ENCODE results near the gene VEGFB. TPM values are rescaled to one million over a fixed set of nuclear protein-coding genes. Genes with fewer than 3 reads are reported as not detected.

VEGFB gene
- total RNA-seq, 1 donor from 2014 or later, result 12.3 TPM

DNA sequence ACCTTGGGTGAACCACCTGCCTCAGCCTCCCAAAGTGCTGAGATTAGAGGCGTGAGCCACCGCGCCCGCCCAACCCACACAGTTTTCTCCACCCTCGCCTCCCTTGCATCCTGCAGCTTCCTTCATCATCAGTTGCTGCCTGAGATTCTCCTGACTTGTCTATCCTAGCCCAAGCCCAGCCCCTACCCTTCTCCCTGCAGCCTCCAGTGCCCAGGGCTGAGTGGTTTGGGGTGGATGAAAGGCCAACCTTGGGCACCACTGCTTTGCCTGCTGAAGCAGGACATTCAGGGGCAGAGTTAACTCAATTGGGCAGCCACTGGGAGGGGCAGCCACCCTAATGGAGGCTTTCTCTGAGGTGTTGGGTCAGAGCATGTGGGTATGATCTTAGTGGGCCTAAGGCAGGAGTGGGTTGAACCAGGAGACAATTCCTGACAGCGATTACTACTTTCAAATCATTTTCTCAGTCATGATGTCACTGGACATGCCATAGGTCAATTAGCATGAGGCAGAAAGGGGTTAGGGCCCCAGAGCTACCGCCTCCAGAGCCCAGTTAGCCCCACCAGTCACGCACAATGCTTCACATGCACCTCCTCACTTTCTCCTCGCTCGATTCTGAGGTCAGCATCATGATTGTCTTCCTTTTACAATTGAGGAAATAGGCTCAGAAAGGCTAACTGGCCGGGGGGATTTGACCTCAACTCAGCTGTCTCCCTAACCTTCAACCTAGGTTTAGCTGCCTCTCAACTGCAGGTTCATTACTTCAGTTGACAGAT is 5.5 kb downstream of the VEGFB start:
- Mint-ChIP-seq H3K27ac (ENCODE audit: unreplicated experiment) (peak overlapping the region; percentile 86), H3K27me3 (ENCODE audit: unreplicated experiment) (peaks cover 14% of the 10 kb centered on the region), H3K36me3 (ENCODE audit: unreplicated experiment) (no peaks in the 10 kb centered on the region), H3K4me3 (ENCODE audit: unreplicated experiment) (peak overlapping the region; percentile 94), H3K9me3 (ENCODE audit: unreplicated experiment) (peaks cover 11% of the 10 kb centered on the region), H3K4me1 (ENCODE audit: low read depth, unreplicated experiment) (peaks cover 1% of the 10 kb centered on the region)
- DNase-seq, result no peak
- TF ChIP-seq, protein P1, sequence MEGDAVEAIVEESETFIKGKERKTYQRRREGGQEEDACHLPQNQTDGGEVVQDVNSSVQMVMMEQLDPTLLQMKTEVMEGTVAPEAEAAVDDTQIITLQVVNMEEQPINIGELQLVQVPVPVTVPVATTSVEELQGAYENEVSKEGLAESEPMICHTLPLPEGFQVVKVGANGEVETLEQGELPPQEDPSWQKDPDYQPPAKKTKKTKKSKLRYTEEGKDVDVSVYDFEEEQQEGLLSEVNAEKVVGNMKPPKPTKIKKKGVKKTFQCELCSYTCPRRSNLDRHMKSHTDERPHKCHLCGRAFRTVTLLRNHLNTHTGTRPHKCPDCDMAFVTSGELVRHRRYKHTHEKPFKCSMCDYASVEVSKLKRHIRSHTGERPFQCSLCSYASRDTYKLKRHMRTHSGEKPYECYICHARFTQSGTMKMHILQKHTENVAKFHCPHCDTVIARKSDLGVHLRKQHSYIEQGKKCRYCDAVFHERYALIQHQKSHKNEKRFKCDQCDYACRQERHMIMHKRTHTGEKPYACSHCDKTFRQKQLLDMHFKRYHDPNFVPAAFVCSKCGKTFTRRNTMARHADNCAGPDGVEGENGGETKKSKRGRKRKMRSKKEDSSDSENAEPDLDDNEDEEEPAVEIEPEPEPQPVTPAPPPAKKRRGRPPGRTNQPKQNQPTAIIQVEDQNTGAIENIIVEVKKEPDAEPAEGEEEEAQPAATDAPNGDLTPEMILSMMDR (IDR thresholded peaks at IDR 0.05; ENCODE audit: partially characterized antibody, unreplicated experiment), result no peak

DNA sequence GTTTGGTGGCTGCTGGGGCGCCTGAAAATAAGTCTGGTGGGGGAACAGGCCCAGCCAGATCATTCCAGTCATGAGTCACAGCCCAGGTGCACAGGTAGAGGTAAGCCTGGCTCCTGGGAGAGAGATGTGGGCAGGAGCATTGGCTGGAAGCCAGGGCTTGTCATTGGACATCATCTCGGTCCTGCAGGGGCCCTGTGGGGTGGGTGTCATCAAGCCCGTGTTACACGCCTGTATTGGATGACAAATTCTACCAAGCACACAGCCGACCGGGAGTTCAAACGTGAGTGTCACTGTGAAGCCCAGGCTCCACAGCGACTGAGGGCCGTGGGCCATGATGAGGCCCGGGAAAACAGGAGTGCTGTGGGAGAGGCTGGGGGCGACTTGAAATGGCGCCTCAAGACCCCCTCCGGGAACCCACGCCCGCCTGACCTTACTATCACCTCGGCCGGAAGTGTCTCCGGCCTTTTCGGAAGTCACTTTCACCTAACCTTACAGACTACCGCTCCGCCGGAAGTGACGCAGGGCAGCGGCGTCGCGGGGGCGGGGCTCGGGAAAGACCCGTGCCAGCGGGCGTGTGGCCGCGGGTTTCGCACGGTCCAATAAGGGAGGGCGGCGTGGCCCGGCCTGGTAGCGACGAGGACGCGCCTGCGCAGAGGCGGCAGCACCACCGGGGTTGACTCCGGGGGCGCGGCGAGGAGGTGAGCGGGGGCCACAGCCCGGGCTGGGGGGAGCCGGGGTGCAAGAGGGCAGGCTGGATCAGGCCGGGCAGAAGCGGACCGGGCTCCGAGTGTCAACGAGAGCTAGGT is 6.3 kb downstream of the VEGFB start, which contains the start of gene FKBP2:
Gene FKBP2, plus strand, starts transcription at position 661 of the 806 bp plus-strand sequence. CDS start 1,293 bp downstream, outside the sequence.
- Mint-ChIP-seq H3K4me1 (ENCODE audit: low read depth, unreplicated experiment) (peaks cover 1% of the 10 kb centered on the region), H3K9me3 (ENCODE audit: unreplicated experiment) (peaks cover 10% of the 10 kb centered on the region), H3K4me3 (ENCODE audit: unreplicated experiment) (peak within 1 kb of the TSS; percentile 94), H3K27ac (ENCODE audit: unreplicated experiment) (peak within 1 kb of the TSS; percentile 86), H3K36me3 (ENCODE audit: unreplicated experiment) (no peaks in the 10 kb centered on the region), H3K27me3 (ENCODE audit: unreplicated experiment) (peaks cover 8% of the 10 kb centered on the region)
- DNase-seq, result peak; percentile 97
- TF ChIP-seq, protein P1 (IDR thresholded peaks at IDR 0.05; ENCODE audit: partially characterized antibody, unreplicated experiment), result no peak

DNA sequence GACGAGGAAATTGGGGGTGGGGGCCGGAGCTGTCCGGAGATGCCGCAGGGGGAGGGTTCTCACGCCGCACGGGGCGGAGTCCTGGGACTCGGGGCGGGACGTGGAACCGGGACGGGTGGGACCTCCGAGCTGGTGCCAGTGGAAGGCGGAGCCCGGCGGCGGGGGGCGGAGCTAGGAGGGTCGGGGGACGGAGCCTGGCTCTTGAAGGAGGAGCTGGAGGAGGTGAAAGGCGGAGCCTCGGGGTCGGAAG is 6.8 kb downstream of the VEGFB start:
- Mint-ChIP-seq H3K9me3 (ENCODE audit: unreplicated experiment) (peaks cover 10% of the 10 kb centered on the region), H3K36me3 (ENCODE audit: unreplicated experiment) (no peaks in the 10 kb centered on the region), H3K27me3 (ENCODE audit: unreplicated experiment) (peaks cover 7% of the 10 kb centered on the region), H3K4me1 (ENCODE audit: low read depth, unreplicated experiment) (peaks cover 1% of the 10 kb centered on the region), H3K27ac (ENCODE audit: unreplicated experiment) (peak overlapping the region; percentile 86), H3K4me3 (ENCODE audit: unreplicated experiment) (peak overlapping the region; percentile 94)
- peak; percentile 100 for DNase-seq
- TF ChIP-seq, protein P1 (IDR thresholded peaks at IDR 0.05; ENCODE audit: partially characterized antibody, unreplicated experiment), result no peak

DNA sequence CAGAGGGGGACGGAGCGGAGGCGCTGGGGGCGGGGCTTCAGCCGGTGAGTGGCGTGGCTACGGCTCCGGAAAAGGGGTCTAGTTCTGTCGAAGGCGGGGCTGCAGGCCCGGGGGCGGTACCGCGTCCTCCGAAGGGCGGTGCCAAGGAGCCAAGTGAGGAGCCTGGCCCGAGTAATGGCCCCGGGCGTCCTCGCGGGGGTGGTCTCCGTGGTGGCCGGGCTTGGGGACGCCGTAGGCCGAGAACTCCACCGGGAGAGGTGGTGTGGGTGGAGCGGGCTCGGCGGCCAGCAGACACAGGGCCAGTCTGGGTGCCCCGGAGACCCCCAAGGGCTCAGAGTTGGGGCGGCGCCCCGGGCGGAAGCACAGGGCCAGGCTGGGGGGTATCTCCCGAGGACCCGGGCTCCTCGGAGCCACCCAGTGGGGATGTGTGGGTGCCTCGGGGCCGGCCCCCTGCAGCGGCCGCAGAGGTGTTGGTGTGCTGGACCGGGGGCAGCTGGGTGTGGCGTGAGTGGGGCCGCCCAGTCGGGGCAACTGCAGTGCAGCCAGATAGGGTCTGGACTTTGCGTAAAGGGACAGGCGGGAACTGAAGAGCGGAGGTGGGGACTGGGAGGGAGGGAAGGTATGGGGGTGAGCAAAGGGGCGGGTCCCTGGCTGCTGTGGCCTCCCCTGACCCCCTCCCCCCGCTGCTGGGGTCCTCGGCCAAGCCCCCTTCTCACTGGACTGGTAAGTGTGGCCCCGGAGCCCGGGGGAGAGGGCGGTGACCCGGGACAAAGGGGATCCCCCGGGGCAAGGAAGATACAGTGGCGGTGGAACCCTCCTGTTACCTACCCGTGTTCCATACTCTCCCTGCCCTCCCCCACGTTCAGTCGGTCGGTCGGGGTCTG is 7.3 kb downstream of the VEGFB start:
- Mint-ChIP-seq H3K27ac (ENCODE audit: unreplicated experiment) (peak overlapping the region; percentile 86), H3K9me3 (ENCODE audit: unreplicated experiment) (peaks cover 10% of the 10 kb centered on the region), H3K4me1 (ENCODE audit: low read depth, unreplicated experiment) (peaks cover 1% of the 10 kb centered on the region), H3K36me3 (ENCODE audit: unreplicated experiment) (no peaks in the 10 kb centered on the region), H3K27me3 (ENCODE audit: unreplicated experiment) (peaks cover 7% of the 10 kb centered on the region), H3K4me3 (ENCODE audit: unreplicated experiment) (peak overlapping the region; percentile 94)
- TF ChIP-seq, protein P1 (IDR thresholded peaks at IDR 0.05; ENCODE audit: partially characterized antibody, unreplicated experiment), result no peak
- DNase-seq, result peak; percentile 58

Measured in glutamatergic neuron (in vitro differentiated cells).